HEK293T (cell line): Measurements from ENCODE around the gene FAM222A.
A peak's percentile ranks its signal among the peaks of the same experiment; 100 is the strongest.

Experiments used
- CTCF ChIA-PET: fragments of 350-600 bp; formaldehyde crosslinking; extraction: SDS; loops from one replicate; lab custom pipeline; 2021; ENCODE audit warnings: antibody characterized with exemption, inconsistent platforms; lab: Yijun Ruan, JAX
- POLR2A ChIA-PET: fragments of 350-600 bp; formaldehyde crosslinking; extraction: SDS; loops from one replicate; lab custom pipeline; 2020; ENCODE audit warnings: antibody characterized with exemption, inconsistent platforms; lab: Yijun Ruan, JAX
- DNase-seq: peaks from one replicate; pipeline ENCODE4 v3.0.0; 2012; ENCODE audit warnings: mixed read lengths; ENCODE audit errors: extremely low spot score
- ARNT ChIP-seq: fragments of 450-650 bp; IDR thresholded peaks from 2 replicates; pipeline ENCODE4 v1.6.1; 2017; ENCODE audit warnings: mild to moderate bottlenecking
- BHLHE40 ChIP-seq: fragments of 450-650 bp; IDR thresholded peaks from 2 replicates; pipeline ENCODE4 v1.6.1; 2016; ENCODE audit warnings: mild to moderate bottlenecking, moderate library complexity, borderline replicate concordance
- CTBP1 ChIP-seq: fragments of 450-650 bp; IDR thresholded peaks from 2 replicates; pipeline ENCODE4 v1.6.1; 2016; ENCODE audit warnings: borderline replicate concordance
- ELF4 ChIP-seq: fragments of 450-650 bp; IDR thresholded peaks from 2 replicates; pipeline ENCODE4 v1.6.1; 2017; ENCODE audit warnings: antibody characterized with exemption
- FOXA1 ChIP-seq: fragments of 450-650 bp; IDR thresholded peaks from 2 replicates; pipeline ENCODE4 v1.6.1; 2016; ENCODE audit warnings: mild to moderate bottlenecking
- FOXK2 ChIP-seq: fragments of 450-650 bp; IDR thresholded peaks from 2 replicates; pipeline ENCODE4 v1.6.1; 2016; ENCODE audit warnings: mild to moderate bottlenecking
- FOXM1 ChIP-seq: fragments of 450-650 bp; IDR thresholded peaks from 2 replicates; pipeline ENCODE4 v1.6.1; 2017; ENCODE audit warnings: mild to moderate bottlenecking, borderline replicate concordance
- HDGF ChIP-seq: fragments of 450-650 bp; IDR thresholded peaks from 2 replicates; pipeline ENCODE4 v1.6.1; 2017; ENCODE audit warnings: antibody characterized with exemption, borderline replicate concordance
- L3MBTL2 ChIP-seq: fragments of 450-650 bp; conservative IDR thresholded peaks from 2 replicates; pipeline ENCODE4 v1.6.1; 2016; ENCODE audit warnings: mild to moderate bottlenecking
- LEF1 ChIP-seq: fragments of 450-650 bp; IDR thresholded peaks from 2 replicates; pipeline ENCODE4 v1.6.1; 2017; ENCODE audit warnings: mild to moderate bottlenecking, borderline replicate concordance
- NFRKB ChIP-seq: fragments of 450-650 bp; IDR thresholded peaks from 2 replicates; pipeline ENCODE4 v1.6.1; 2016; ENCODE audit warnings: mild to moderate bottlenecking, moderate library complexity
- PKNOX1 ChIP-seq: fragments of 450-650 bp; IDR thresholded peaks from 2 replicates; pipeline ENCODE4 v1.6.1; 2016
- SP1 ChIP-seq: fragments of 450-650 bp; IDR thresholded peaks from 2 replicates; pipeline ENCODE4 v1.6.1; 2017
- SUZ12 ChIP-seq: fragments of 450-650 bp; IDR thresholded peaks from 2 replicates; pipeline ENCODE4 v1.6.1; 2016; ENCODE audit warnings: mild to moderate bottlenecking
- TARDBP ChIP-seq: fragments of 450-650 bp; IDR thresholded peaks from 2 replicates; pipeline ENCODE4 v1.6.1; 2016
- ZNF384 ChIP-seq: fragments of 450-650 bp; IDR thresholded peaks from 2 replicates; pipeline ENCODE4 v1.6.1; 2016

The FAM222A gene

GRCh38 chr12:109789526-109790048 is 76.0 kb downstream of the FAM222A start:
- ChIA-PET POLR2A (interaction anchor here (0.6 kb wide), 1 partner anchor 875 kb away, joined by 3 read pairs; no protein-coding TSS in a partner anchor), CTCF (no interaction called here)

GRCh38 chr12:109792992-109793391 is 79.4 kb downstream of the FAM222A start:
- no peak for DNase-seq
- ChIA-PET CTCF (no interaction called here), POLR2A (no interaction called here)
- no peak for TF ChIP-seq ARNT
- no peak for TF ChIP-seq HDGF
- TF ChIP-seq TARDBP: no peak
- no peak for TF ChIP-seq NFRKB
- TF ChIP-seq ZNF384: no peak
- no peak for TF ChIP-seq ELF4
- TF ChIP-seq PKNOX1: no peak
- TF ChIP-seq BHLHE40: no peak
- no peak for TF ChIP-seq LEF1
- TF ChIP-seq FOXK2: no peak
- TF ChIP-seq CTBP1: no peak
- no peak for TF ChIP-seq FOXM1
- no peak for TF ChIP-seq FOXA1
- no peak for TF ChIP-seq SUZ12
- no peak for TF ChIP-seq SP1
- TF ChIP-seq L3MBTL2: no peak

More at GRCh38 chr12:109789526-109790048, 76.0 kb downstream of the FAM222A start:
- no peak for DNase-seq
- no peak for TF ChIP-seq NFRKB
- no peak for TF ChIP-seq ARNT
- TF ChIP-seq FOXM1: no peak
- no peak for TF ChIP-seq SUZ12

- CTCF ChIA-PET: no interaction called here
Measured at GRCh38 chr12:109793411-109793810, 79.8 kb downstream of the FAM222A start.

GRCh38 chr12:109793826-109794501 is 80.3 kb downstream of the FAM222A start:
- POLR2A ChIA-PET: no interaction called here
- CTCF ChIA-PET: no interaction called here
- no peak for TF ChIP-seq BHLHE40
- no peak for TF ChIP-seq CTBP1
- no peak for TF ChIP-seq ELF4
- TF ChIP-seq LEF1: no peak
- TF ChIP-seq L3MBTL2: no peak
- TF ChIP-seq SP1: no peak
- no peak for TF ChIP-seq TARDBP
- no peak for TF ChIP-seq ARNT
- no peak for TF ChIP-seq SUZ12
- no peak for TF ChIP-seq ZNF384
- TF ChIP-seq HDGF: no peak
- no peak for TF ChIP-seq NFRKB
- TF ChIP-seq FOXM1: no peak
- TF ChIP-seq FOXA1: no peak
- no peak for TF ChIP-seq PKNOX1
- DNase-seq: no peak

More at GRCh38 chr12:109793411-109793810, 79.8 kb downstream of the FAM222A start:
- no peak for TF ChIP-seq SUZ12
- TF ChIP-seq NFRKB: no peak
- TF ChIP-seq LEF1: no peak
- no peak for TF ChIP-seq ZNF384
- TF ChIP-seq TARDBP: no peak
- TF ChIP-seq SP1: no peak
- TF ChIP-seq FOXM1: no peak
- no peak for TF ChIP-seq BHLHE40
- DNase-seq: no peak
- POLR2A ChIA-PET: no interaction called here

- no peak for TF ChIP-seq ARNT
- no peak for TF ChIP-seq SUZ12
- no peak for TF ChIP-seq ZNF384
- no peak for TF ChIP-seq TARDBP
- TF ChIP-seq FOXA1: no peak
- TF ChIP-seq L3MBTL2: no peak
- TF ChIP-seq FOXM1: no peak
- TF ChIP-seq NFRKB: no peak
- no peak for DNase-seq
- POLR2A ChIA-PET: no interaction called here
- CTCF ChIA-PET: interaction anchor here (1.6 kb wide), 1 partner anchor 9 kb away, joined by 3 read pairs; no protein-coding TSS in a partner anchor
Measured at GRCh38 chr12:109795023-109795422, 81.4 kb downstream of the FAM222A start.

- CTCF ChIA-PET: interaction anchor here (1.6 kb wide), 1 partner anchor 8 kb away, joined by 3 read pairs; no protein-coding TSS in a partner anchor
Measured at GRCh38 chr12:109796057-109796456, 82.4 kb downstream of the FAM222A start.

GRCh38 chr12:109797905-109798669 is 84.5 kb downstream of the FAM222A start:
- DNase-seq: peak; percentile 40
- ChIA-PET CTCF (no interaction called here), POLR2A (no interaction called here)
- TF ChIP-seq FOXK2 (no peak), CTBP1 (no peak), L3MBTL2 (no peak), LEF1 (no peak), ZNF384 (no peak)

More at GRCh38 chr12:109796057-109796456, 82.4 kb downstream of the FAM222A start:
- DNase-seq: no peak
- no peak for TF ChIP-seq FOXK2
- TF ChIP-seq SP1: no peak
- TF ChIP-seq TARDBP: no peak
- no peak for TF ChIP-seq FOXA1
- POLR2A ChIA-PET: no interaction called here
